Mammary epithelial cell (primary cell): ENCODE measurements around the gene SPDEF.

Source experiments
- CTCF ChIP-seq, 2 donors: IDR thresholded peaks in 1 of 2; conservative IDR thresholded peaks in 1 of 2; 2 replicates each; pipeline ENCODE4 v1.5.1; 2011 to 2012; ENCODE audit warnings: inconsistent platforms in 2 of 2, low read length in 2 of 2, mild to moderate bottlenecking in 2 of 2, control low read depth in 1 of 2, low read depth in 1 of 2; ENCODE audit not compliant: insufficient read depth in 1 of 2; ENCODE audit errors: extremely low read depth in 1 of 2
- EZH2 ChIP-seq: IDR thresholded peaks from 2 replicates; pipeline ENCODE4 v1.6.1; 2012; ENCODE audit warnings: low read length, inconsistent platforms, borderline replicate concordance

GRCh38 chr6:34522761-34523160 lies 33.4 kb downstream of the SPDEF start:
- no peak for TF ChIP-seq CTCF (conservative IDR thresholded peaks at IDR 0.05 in 1 of 2, IDR thresholded peaks at IDR 0.05 in 1 of 2; ENCODE audit: extremely low read depth in 1 of 2, insufficient read depth in 1 of 2, low read depth in 1 of 2, low read length in 2 of 2)
- no peak for TF ChIP-seq EZH2
